Thoracic aorta (tissue), 2 donors: ENCODE data around the gene STX7. TPM values are rescaled to one million over a fixed set of nuclear protein-coding genes. Genes with fewer than 3 reads are reported as not detected.

Experiments used
- ATAC-seq: fragments of 150-250 bp; one replicate; pipeline ENCODE4 v1.8.0; 2017; ENCODE audit warnings: low read depth; ENCODE audit not compliant: insufficient number of reproducible peaks, low FRiP score
- DNase-seq: peaks from one replicate; pipeline ENCODE4 v3.0.0-alpha.2; 2020; ENCODE audit warnings: low spot score
- H3K27ac ChIP-seq, 2 donors: fragments of 200-600 bp; sonication (generic); 1 replicate in 1 of 2; 2 replicates in 1 of 2; pipeline ENCODE4 v1.5.1; 2016; ENCODE audit warnings: mild to moderate bottlenecking in 2 of 2, moderate library complexity in 2 of 2
- H3K27me3 ChIP-seq: fragments of 200-600 bp; sonication (generic); replicated peaks from 2 replicates; pipeline ENCODE4 v1.6.0; 2016; ENCODE audit warnings: mild to moderate bottlenecking; ENCODE audit not compliant: insufficient read depth
- H3K36me3 ChIP-seq: fragments of 200-600 bp; sonication (generic); one replicate; pipeline ENCODE4 v1.5.1; 2016
- H3K4me1 ChIP-seq, 2 donors: fragments of 200-600 bp; sonication (generic); 1 replicate in 1 of 2; 2 replicates in 1 of 2; pipeline versions ENCODE4 v1.5.1 to v1.6.0; 2016; ENCODE audit warnings: low read depth in 2 of 2, mild to moderate bottlenecking in 1 of 2; ENCODE audit not compliant: control insufficient read depth in 1 of 2
- H3K4me3 ChIP-seq: fragments of 200-600 bp; sonication (generic); 2 replicates; pipeline ENCODE4 v1.5.1; 2016; ENCODE audit warnings: mild to moderate bottlenecking
- H3K9me3 ChIP-seq: fragments of 200-600 bp; sonication (generic); 2 replicates; pipeline ENCODE4 v1.5.1; 2016
- total RNA-seq, 2 donors: library from RNA; depleted of rRNA; stranded (reverse); fragments of >200 nt; gene quantifications; one replicate each; pipeline versions ENCODE4 v1.1.0 to v1.2.3, GENCODE V29; 2016
- TF ChIP-seq, protein P1 (sequence below): fragments of 200-600 bp; sonication (generic); IDR thresholded peaks from one replicate; pipeline ENCODE4 v1.5.1; 2019; ENCODE audit warnings: antibody characterized with exemption

The STX7 gene
- total RNA-seq, 2 donors from 2014 or later, result 46.2 to 64.0 TPM

DNA sequence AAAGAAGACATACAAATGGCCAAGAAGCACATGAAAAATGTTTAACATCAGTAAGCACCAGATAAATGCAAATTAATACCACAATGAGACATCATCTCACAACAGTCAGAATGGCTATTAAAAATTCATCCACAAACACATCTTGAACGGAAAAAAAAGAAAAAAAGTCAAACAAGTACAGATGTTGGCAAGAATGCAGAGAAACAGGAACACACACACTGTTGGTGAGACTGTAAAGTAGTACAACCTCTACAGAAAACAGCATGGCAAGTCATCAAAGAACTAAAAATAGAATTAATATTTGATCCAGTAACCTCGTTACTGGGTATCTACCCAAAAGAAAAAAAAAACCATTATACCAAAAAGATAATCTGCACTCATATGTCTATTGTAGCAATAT lies 6.5 kb downstream of the STX7 start:
- H3K27ac ChIP-seq, result no peak overlapping the region
- TF ChIP-seq, protein P1, sequence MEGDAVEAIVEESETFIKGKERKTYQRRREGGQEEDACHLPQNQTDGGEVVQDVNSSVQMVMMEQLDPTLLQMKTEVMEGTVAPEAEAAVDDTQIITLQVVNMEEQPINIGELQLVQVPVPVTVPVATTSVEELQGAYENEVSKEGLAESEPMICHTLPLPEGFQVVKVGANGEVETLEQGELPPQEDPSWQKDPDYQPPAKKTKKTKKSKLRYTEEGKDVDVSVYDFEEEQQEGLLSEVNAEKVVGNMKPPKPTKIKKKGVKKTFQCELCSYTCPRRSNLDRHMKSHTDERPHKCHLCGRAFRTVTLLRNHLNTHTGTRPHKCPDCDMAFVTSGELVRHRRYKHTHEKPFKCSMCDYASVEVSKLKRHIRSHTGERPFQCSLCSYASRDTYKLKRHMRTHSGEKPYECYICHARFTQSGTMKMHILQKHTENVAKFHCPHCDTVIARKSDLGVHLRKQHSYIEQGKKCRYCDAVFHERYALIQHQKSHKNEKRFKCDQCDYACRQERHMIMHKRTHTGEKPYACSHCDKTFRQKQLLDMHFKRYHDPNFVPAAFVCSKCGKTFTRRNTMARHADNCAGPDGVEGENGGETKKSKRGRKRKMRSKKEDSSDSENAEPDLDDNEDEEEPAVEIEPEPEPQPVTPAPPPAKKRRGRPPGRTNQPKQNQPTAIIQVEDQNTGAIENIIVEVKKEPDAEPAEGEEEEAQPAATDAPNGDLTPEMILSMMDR, result no peak
- H3K4me3 ChIP-seq, result no peak overlapping the region
- peaks cover 49 to 69% of the 10 kb centered on the region in 2 donors for H3K4me1 ChIP-seq
- peaks cover 14% of the 10 kb centered on the region for H3K36me3 ChIP-seq
- DNase-seq (no peak), ATAC-seq (no peak)
- H3K27me3 ChIP-seq, result no peaks in the 10 kb centered on the region
- H3K9me3 ChIP-seq, result no peaks in the 10 kb centered on the region

DNA sequence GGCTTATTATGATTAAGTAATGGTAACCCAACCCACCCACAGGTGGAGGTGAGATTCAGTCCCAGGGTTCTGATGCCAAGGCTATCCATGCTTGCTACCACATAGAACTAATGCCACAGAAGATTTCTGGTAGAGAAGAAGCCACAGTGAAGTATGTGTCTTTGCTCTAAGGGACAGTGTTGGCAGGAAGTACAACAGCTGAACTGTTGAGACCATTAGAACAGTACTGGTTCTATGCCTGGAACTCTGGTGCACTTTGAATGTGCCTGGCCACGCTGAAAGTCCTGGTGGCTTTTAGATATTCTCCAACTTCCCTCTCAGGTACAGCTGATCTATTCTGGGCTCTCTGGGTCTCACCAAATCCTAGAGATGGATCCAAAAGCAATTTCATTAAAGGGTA lies 7.8 kb downstream of the STX7 start:
- no peaks in the 10 kb centered on the region for H3K27me3 ChIP-seq
- no peak overlapping the region for H3K4me3 ChIP-seq
- peaks cover 37 to 63% of the 10 kb centered on the region in 2 donors for H3K4me1 ChIP-seq
- TF ChIP-seq, protein P1, result no peak
- peaks cover 14% of the 10 kb centered on the region for H3K36me3 ChIP-seq
- ATAC-seq (no peak), DNase-seq (no peak)
- no peaks in the 10 kb centered on the region for H3K9me3 ChIP-seq
- no peak overlapping the region for H3K27ac ChIP-seq

DNA sequence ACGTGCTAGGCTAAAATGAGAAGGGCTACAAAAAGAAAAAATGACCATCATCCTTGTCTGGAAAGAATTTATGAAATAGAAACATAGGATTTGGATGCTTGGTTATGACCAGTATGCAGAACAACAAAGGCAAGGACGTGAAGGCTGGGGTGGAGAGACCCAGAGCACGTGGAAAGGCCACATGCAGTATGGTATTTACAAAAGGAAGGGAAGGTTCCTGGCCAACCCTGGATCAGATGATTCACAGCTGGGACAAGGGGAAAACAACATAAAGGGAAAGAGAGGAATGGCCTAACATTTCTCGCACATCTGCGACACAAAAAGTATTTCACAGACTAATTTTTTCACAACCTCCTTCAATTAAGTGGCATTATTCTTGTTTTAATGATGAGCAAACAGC lies 8.2 kb downstream of the STX7 start:
- peaks cover 14% of the 10 kb centered on the region for H3K36me3 ChIP-seq
- H3K4me1 ChIP-seq, result peaks cover 34 to 63% of the 10 kb centered on the region in 2 donors
- ATAC-seq (no peak), DNase-seq (no peak)
- H3K27ac ChIP-seq, result no peak overlapping the region
- H3K4me3 ChIP-seq, result no peak overlapping the region
- no peaks in the 10 kb centered on the region for H3K27me3 ChIP-seq
- TF ChIP-seq, protein P1, result no peak
- no peaks in the 10 kb centered on the region for H3K9me3 ChIP-seq

DNA sequence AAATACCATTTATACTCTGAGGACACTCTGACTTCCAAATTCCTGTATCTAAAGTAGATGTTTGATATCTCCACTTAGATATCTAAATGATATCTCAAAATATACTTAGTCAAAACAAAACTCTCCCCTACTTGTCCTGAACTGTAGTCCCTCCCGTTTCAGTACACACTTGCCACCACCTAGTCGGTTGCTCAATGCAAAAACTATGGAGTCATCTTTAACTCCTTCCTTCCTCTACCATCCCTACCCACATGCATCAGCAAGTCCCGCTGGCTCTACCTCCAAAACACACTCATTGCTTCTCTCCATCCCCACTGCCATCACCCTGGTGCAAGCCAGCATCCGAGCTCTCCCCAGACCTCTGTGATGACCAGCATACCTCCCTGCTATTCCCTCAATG lies 13.2 kb downstream of the STX7 start:
- TF ChIP-seq, protein P1, result no peak
- H3K4me3 ChIP-seq, result no peak overlapping the region
- peaks cover 14% of the 10 kb centered on the region for H3K36me3 ChIP-seq
- ATAC-seq (no peak), DNase-seq (no peak)
- no peaks in the 10 kb centered on the region for H3K27me3 ChIP-seq
- H3K9me3 ChIP-seq, result no peaks in the 10 kb centered on the region
- no peak overlapping the region for H3K27ac ChIP-seq
- peaks cover 24 to 48% of the 10 kb centered on the region in 2 donors for H3K4me1 ChIP-seq

DNA sequence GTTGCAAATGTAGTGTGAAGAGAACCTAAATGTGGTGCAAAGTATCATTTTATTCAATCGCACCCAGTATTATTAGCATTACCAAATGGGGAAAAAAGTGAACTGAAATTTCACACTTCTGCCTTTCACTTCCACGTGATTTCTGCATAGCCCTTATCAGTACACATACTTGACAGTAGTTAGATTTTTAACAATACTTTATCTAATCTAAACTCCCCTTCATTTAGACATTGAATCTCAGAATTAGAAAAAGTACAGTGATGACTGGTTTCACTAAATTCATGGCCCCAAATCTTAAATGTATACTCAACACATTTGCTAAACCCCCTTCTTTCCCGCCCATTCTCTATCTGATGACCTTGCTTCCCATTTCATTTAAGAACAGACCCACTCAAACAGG lies 14.3 kb downstream of the STX7 start:
- H3K27ac ChIP-seq, result no peak overlapping the region
- H3K27me3 ChIP-seq, result no peaks in the 10 kb centered on the region
- DNase-seq (no peak), ATAC-seq (no peak)
- TF ChIP-seq, protein P1, result no peak
- no peaks in the 10 kb centered on the region for H3K9me3 ChIP-seq
- peaks cover 14% of the 10 kb centered on the region for H3K36me3 ChIP-seq
- H3K4me3 ChIP-seq, result no peak overlapping the region
- H3K4me1 ChIP-seq, result peaks cover 18 to 37% of the 10 kb centered on the region in 2 donors
